ENCODE results near the gene ATF5. TPM values are rescaled to one million over a fixed set of nuclear protein-coding genes. Genes with fewer than 3 reads are reported as not detected.
A peak's percentile ranks its signal among the peaks of the same experiment; 100 is the strongest.
"Not testable (repeated sequence)": the region's sequence is repeated elsewhere in the genome, so short reads cannot be mapped to it uniquely, and the experiment has no call there.

The ATF5 gene
- total RNA-seq, 2 donors from 2014 or later = 7.4 to 12.0 TPM

- H3K9me3 ChIP-seq (ENCODE audit: control insufficient read depth, low read length) = no peaks in the 10 kb centered on the region
- Mint-ChIP-seq H3K27ac (no peak overlapping the region), H3K9me3 (peaks cover under 1% of the 10 kb centered on the region), H3K4me1 (no peaks in the 10 kb centered on the region), H3K4me3 (no peak overlapping the region), H3K36me3 (ENCODE audit: low read depth) (no peaks in the 10 kb centered on the region), H3K27me3 (ENCODE audit: insufficient read depth) (peaks cover 2% of the 10 kb centered on the region)
- DNase-seq = no peak
- H3K27ac ChIP-seq (ENCODE audit: low read depth, low read length) = no peak overlapping the region
- H3K4me1 ChIP-seq (ENCODE audit: control insufficient read depth, insufficient read depth, low read length) = no peaks in the 10 kb centered on the region
- no peaks in the 10 kb centered on the region for H3K36me3 ChIP-seq (ENCODE audit: control insufficient read depth, insufficient read depth, low read length)
- no peak overlapping the region for H3K4me3 ChIP-seq (ENCODE audit: low read length)
- 97% methylated on average over 5 of the region's 5 CpGs for WGBS, 2 experiments (ENCODE audit: insufficient coverage in 1 of 2, insufficient read length in 1 of 2)
- H3K27me3 ChIP-seq (ENCODE audit: control insufficient read depth, insufficient read depth, low read length, poor library complexity, severe bottlenecking) = no peaks in the 10 kb centered on the region
- no peak overlapping the region for H3K9ac ChIP-seq (ENCODE audit: extremely low read depth, low read length, poor library complexity, severe bottlenecking)
- peak; percentile 22 for TF ChIP-seq CTCF (conservative IDR thresholded peaks at IDR 0.05)
Measured at GRCh38 chr19:49940482-49940791, 11.4 kb downstream of the ATF5 start.

- not testable (repeated sequence) for H3K9me3 ChIP-seq (ENCODE audit: control insufficient read depth, low read length); H3K36me3 ChIP-seq (ENCODE audit: control insufficient read depth, insufficient read depth, low read length); H3K9ac ChIP-seq (ENCODE audit: extremely low read depth, low read length, poor library complexity, severe bottlenecking); H3K4me3 ChIP-seq (ENCODE audit: low read length); H3K27me3 Mint-ChIP-seq (ENCODE audit: insufficient read depth); H3K27ac Mint-ChIP-seq; H3K4me1 Mint-ChIP-seq; H3K4me1 ChIP-seq (ENCODE audit: control insufficient read depth, insufficient read depth, low read length); DNase-seq; H3K27me3 ChIP-seq (ENCODE audit: control insufficient read depth, insufficient read depth, low read length, poor library complexity, severe bottlenecking); H3K9me3 Mint-ChIP-seq; H3K36me3 Mint-ChIP-seq (ENCODE audit: low read depth); H3K27ac ChIP-seq (ENCODE audit: low read depth, low read length); H3K4me3 Mint-ChIP-seq
- WGBS, 2 experiments (ENCODE audit: insufficient coverage in 1 of 2, insufficient read length in 1 of 2) = 78 to 95% methylated on average over 1 to 4 of the region's 5 CpGs
Measured at GRCh38 chr19:49944567-49944966, 15.6 kb downstream of the ATF5 start.

DNA sequence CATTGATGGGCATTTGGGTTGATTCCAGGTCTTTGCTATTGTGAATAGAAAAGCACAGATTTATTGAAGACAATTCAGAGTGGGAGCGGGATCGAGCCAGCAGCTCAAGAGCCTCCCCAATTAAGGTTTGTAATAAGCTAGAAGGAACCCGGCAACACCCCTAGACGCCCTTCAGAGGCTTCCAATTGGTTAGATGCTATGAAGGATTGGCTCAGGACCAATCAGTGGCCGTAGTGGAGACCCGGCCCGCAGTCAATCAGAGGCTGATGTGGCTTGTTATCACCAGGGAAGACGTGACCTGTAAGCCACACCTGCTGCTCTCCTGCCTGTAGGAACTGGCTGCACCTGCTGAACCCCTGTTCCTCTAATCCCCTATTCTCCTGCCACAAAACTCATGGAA, 17.4 kb downstream of the ATF5 start:
- Histone ChIP-seq H3K4me3 (ENCODE audit: low read length) (no peak overlapping the region), H3K9ac (ENCODE audit: extremely low read depth, low read length, poor library complexity, severe bottlenecking) (no peak overlapping the region), H3K9me3 (ENCODE audit: control insufficient read depth, low read length) (no peaks in the 10 kb centered on the region), H3K27me3 (ENCODE audit: control insufficient read depth, insufficient read depth, low read length, poor library complexity, severe bottlenecking) (no peaks in the 10 kb centered on the region), H3K4me1 (ENCODE audit: control insufficient read depth, insufficient read depth, low read length) (no peaks in the 10 kb centered on the region), H3K27ac (ENCODE audit: low read depth, low read length) (no peak overlapping the region), H3K36me3 (ENCODE audit: control insufficient read depth, insufficient read depth, low read length) (no peaks in the 10 kb centered on the region)
- H3K9me3 Mint-ChIP-seq = peaks cover 4% of the 10 kb centered on the region
- TF ChIP-seq CTCF (conservative IDR thresholded peaks at IDR 0.05) = no peak
- peaks cover 7% of the 10 kb centered on the region for H3K27me3 Mint-ChIP-seq (ENCODE audit: insufficient read depth)
- DNase-seq = no peak
- H3K36me3 Mint-ChIP-seq (ENCODE audit: low read depth) = no peaks in the 10 kb centered on the region
- no peak overlapping the region for H3K27ac Mint-ChIP-seq
- whole genome bisulfite sequencing, 2 experiments (ENCODE audit: insufficient coverage in 1 of 2, insufficient read length in 1 of 2) = 88 to 89% methylated on average over 5 to 8 of the region's 8 CpGs
- H3K4me1 Mint-ChIP-seq = no peaks in the 10 kb centered on the region
- H3K4me3 Mint-ChIP-seq = no peak overlapping the region

Measured in endodermal cell (in vitro differentiated cells).